ENCODE data around the gene PAK4.

The PAK4 gene

GRCh38 chr19:39165857-39166256 lies 40.3 kb downstream of the PAK4 start:
- no peak for DNase-seq (ENCODE audit: low spot score)

GRCh38 chr19:39166571-39167391 lies 41.2 kb downstream of the PAK4 start:
- no peak for DNase-seq (ENCODE audit: low spot score)

- no peak for DNase-seq (ENCODE audit: low spot score)
Measured at GRCh38 chr19:39167461-39168257, 42.1 kb downstream of the PAK4 start.

- DNase-seq (ENCODE audit: low spot score) = no peak
Measured at GRCh38 chr19:39168258-39169142, 42.9 kb downstream of the PAK4 start.

DNA sequence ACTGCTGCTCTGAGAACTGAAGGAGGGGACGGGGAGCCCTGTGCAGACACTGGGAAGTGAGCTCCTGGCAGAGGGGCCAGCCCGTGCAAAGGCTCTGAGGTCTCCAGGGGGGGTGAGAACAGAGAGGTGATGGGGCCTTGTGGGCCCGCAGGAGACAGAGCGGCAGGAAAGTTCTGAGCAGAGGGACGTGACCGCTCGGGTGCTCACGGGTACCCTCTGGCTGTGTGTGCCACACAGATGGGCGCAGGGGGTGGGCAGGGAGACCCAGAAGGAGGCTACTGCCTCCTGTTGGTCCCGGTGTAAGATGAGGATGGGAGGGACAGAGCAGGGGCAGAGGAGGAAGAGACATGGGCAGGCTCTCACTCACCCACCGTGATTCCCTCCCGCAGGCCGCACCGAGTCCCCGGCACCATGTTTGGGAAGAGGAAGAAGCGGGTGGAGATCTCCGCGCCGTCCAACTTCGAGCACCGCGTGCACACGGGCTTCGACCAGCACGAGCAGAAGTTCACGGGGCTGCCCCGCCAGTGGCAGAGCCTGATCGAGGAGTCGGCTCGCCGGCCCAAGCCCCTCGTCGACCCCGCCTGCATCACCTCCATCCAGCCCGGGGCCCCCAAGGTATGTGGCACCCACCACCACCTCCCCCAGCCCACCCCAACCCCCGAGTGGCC lies 43.7 kb downstream of the PAK4 start:
- DNase-seq (ENCODE audit: low spot score) = no peak

DNA sequence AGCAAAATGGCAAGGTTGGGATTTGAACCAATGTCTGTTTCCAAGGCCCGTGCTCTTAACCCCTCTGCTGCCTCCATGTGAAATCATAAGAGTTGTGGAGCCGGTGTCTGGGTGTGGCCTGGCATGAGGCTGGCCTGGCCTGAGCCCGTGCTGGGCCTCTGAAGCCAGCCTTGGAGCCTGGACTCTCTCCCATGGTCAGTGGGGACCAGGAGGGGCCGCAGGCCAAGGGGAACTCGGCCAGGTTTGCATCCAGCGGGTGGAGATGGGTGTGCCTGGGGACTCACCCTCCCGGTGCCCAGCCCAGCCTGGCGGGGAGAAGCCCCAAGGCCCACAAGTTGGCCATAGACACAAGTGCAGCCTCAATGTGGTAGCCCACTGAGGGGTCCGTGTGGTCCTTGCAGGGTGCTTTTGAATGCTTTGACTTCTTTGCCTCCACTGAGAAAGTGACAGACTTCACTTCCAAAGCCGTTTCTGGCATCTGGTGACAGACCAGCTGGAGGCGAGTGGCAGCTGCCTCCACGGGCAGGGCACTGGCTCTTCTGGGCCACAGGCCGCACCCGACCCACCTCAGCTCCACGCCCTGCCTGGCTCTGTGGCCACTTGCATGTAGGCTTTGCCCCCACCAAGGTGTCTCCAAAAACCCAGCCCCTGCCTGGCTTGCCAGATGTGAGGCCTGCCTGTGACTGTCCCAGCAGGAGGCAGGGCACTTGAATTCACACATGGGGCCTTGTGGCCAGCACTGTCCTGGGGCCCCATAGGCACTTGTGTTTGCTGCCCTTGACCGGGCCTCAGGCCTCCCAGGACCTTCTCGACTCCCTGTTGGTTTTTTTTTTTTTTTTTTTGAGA lies 45.0 kb downstream of the PAK4 start:
- DNase-seq (ENCODE audit: low spot score) = no peak

- DNase-seq (ENCODE audit: low spot score) = no peak
Measured at GRCh38 chr19:39171479-39172465, 46.2 kb downstream of the PAK4 start.

GRCh38 chr19:39172700-39173501 lies 47.3 kb downstream of the PAK4 start:
- no peak for DNase-seq (ENCODE audit: low spot score)

DNA sequence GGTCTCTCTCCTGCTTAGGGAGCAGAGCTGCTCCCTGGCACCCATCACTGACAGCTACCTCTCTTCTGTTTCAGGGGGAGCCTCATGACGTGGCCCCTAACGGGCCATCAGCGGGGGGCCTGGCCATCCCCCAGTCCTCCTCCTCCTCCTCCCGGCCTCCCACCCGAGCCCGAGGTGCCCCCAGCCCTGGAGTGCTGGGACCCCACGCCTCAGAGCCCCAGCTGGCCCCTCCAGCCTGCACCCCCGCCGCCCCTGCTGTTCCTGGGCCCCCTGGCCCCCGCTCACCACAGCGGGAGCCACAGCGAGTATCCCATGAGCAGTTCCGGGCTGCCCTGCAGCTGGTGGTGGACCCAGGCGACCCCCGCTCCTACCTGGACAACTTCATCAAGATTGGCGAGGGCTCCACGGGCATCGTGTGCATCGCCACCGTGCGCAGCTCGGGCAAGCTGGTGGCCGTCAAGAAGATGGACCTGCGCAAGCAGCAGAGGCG lies 48.0 kb downstream of the PAK4 start:
- no peak for DNase-seq (ENCODE audit: low spot score)

DNA sequence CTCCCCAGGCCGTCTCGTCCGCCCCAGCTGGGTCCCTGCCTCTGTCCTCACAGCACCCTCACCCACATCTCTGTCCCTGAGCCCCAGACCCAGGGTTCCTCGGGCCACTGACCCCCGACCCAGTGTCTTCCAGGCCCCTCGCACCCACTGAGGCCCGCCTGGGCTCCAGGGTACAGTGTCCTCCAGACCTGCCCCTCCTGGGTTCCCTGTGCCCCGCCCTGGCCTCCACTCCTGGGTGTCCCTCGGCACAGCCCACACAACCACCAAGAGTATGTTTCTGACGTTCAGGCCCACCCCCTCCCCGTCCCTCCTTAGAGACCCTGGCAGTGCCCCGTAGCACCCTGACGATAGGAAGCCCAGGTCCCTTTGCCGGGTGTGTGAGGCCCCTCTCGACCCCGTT lies 48.6 kb downstream of the PAK4 start:
- no peak for DNase-seq (ENCODE audit: low spot score)

DNA sequence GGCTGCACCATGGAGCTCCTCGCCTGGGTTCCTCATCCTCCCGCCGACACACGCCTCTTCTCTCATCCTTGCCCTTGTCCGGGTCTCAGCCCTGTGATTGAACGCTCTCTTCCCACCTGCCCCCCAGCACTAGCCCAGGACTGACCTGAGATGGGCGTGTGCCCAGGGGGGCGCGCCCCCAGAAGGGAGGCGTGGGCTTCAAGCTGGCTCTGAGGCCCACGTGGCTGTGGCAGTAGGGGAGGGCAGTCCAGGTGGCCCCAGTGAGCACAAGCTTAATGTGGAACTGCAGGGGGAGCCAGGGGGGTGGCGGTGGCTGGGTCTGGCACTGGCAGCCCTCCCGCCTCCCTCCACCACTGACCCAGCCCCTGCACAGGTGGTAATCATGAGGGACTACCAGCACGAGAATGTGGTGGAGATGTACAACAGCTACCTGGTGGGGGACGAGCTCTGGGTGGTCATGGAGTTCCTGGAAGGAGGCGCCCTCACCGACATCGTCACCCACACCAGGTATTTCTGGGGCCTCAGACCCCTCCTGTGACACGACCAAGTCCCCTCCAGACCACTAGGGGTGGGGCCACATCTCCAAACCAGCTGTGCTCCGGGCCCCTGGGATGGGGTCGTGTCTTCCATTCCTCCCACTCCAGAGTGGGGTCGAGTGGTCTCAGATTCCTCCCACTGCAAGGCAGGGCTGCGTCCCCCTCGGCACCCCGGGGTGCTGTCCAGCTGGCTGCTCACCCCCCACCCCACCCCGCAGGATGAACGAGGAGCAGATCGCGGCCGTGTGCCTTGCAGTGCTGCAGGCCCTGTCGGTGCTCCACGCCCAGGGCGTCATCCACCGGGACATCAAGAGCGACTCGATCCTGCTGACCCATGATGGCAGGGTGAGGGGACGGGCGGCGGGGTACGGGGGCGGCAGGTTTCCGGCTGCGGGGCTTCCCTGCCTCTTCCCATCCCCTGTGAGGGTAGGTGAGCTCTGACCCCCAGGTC lies 49.3 kb downstream of the PAK4 start:
- no peak for DNase-seq (ENCODE audit: low spot score)

DNA sequence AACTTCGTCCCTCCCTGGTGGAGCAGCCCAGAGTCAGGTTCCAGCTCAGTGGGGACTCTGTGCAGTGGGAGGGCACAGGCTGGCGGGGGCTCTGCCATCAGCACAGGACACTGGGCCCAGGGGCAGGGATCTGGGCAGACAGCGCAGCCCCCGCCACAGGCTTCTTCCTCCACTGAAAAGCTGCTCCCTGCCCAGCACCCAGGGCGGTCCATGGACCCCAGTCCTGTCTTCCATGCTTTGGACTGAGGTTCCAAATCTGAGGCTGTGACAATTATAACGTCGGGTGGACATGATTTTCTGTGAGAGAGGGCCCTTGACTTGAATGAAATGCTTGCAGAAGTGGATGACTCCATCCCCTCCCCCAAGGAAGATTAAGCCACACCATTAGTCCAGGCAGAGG lies 50.0 kb downstream of the PAK4 start:
- DNase-seq (ENCODE audit: low spot score) = no peak

GRCh38 chr19:39177110-39177699 lies 51.6 kb downstream of the PAK4 start:
- DNase-seq (ENCODE audit: low spot score) = no peak

- DNase-seq (ENCODE audit: low spot score) = no peak
Measured at GRCh38 chr19:39177736-39178135, 52.1 kb downstream of the PAK4 start.

DNA sequence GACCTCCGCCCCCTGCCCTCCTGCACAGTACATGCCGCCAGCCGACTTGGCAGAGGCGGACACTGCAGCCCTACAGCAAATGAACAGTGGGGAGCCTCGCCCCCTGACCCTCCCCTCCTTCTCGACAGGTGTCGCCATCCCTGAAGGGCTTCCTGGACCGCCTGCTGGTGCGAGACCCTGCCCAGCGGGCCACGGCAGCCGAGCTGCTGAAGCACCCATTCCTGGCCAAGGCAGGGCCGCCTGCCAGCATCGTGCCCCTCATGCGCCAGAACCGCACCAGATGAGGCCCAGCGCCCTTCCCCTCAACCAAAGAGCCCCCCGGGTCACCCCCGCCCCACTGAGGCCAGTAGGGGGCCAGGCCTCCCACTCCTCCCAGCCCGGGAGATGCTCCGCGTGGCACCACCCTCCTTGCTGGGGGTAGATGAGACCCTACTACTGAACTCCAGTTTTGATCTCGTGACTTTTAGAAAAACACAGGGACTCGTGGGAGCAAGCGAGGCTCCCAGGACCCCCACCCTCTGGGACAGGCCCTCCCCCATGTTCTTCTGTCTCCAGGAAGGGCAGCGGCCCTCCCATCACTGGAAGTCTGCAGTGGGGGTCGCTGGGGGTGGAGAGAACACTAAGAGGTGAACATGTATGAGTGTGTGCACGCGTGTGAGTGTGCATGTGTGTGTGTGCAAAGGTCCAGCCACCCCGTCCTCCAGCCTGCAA lies 52.9 kb downstream of the PAK4 start:
- DNase-seq (ENCODE audit: low spot score) = no peak

DNA sequence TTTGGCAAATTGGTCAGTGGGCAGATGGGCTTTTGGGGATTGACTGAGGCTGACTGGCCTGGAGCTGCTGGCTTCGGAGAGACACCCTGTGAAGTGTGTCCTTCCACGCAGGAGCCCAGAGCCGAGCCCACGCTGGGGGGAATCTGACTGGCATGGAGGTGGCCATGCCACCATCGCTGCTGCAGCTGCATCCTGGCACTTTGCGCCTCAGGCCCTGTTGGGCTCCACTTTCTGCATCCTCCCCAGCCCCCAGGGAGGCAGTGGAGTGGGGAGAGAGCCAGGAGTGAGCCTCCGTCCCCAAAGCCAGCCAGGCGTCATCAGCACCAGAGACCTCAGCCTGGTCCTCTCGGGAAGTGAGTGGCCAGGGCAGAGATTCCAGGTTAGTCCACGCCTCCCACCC lies 54.2 kb downstream of the PAK4 start:
- DNase-seq (ENCODE audit: low spot score) = no peak

Data from globus pallidus (tissue), 1 donor.